Thyroid gland (tissue), 4 donors: ENCODE results near the gene RARB.

ENCODE experiments used
- POLR2A ChIP-seq, 2 donors: fragments of 450-650 bp; IDR thresholded peaks; one replicate each; pipeline ENCODE4 v1.6.1; 2017; ENCODE audit warnings: antibody characterized with exemption in 2 of 2, mild to moderate bottlenecking in 2 of 2, moderate library complexity in 1 of 2
- TF ChIP-seq, protein P1 (sequence below), 6 experiments: fragments of 200-600 bp in 3 of 6; fragments of 450-650 bp in 3 of 6; sonication (generic) in 3 of 6; IDR thresholded peaks; one replicate each; pipeline ENCODE4 v1.5.1; 2016 to 2019; ENCODE audit warnings: antibody characterized with exemption in 6 of 6, mild to moderate bottlenecking in 2 of 6, inconsistent platforms in 1 of 6, moderate library complexity in 1 of 6

DNA sequence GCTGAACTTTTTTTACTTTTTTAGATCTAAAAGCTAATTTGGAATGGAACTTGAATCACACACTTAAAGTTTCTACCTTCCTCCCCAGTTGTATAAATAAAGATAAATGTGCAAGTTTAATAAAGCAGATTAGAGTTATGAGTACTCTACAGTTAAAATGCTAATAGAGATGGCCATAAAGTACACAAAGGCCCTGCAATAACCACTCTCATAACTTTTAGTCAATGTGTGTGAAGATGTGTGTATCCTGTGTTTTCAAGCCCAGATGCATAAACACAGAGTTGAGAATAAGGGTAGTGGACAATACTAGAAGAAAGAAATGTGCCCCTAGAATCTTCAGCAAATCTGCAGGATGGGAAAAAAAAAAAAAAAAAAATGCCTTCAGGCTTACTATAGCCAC is 191.3 kb downstream of the RARB start:
- TF ChIP-seq, protein P1, sequence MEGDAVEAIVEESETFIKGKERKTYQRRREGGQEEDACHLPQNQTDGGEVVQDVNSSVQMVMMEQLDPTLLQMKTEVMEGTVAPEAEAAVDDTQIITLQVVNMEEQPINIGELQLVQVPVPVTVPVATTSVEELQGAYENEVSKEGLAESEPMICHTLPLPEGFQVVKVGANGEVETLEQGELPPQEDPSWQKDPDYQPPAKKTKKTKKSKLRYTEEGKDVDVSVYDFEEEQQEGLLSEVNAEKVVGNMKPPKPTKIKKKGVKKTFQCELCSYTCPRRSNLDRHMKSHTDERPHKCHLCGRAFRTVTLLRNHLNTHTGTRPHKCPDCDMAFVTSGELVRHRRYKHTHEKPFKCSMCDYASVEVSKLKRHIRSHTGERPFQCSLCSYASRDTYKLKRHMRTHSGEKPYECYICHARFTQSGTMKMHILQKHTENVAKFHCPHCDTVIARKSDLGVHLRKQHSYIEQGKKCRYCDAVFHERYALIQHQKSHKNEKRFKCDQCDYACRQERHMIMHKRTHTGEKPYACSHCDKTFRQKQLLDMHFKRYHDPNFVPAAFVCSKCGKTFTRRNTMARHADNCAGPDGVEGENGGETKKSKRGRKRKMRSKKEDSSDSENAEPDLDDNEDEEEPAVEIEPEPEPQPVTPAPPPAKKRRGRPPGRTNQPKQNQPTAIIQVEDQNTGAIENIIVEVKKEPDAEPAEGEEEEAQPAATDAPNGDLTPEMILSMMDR (IDR thresholded peaks at IDR 0.05): no peak
- TF ChIP-seq POLR2A (IDR thresholded peaks at IDR 0.05): no peak
